ENCODE results near the gene ALG5. TPM values are rescaled to one million over a fixed set of nuclear protein-coding genes. Genes with fewer than 3 reads are reported as not detected.

Gene ALG5
- total and polyA plus RNA-seq, 2 of the 4 experiments (the other 2 are of a cell fraction): 19.4 to 21.9 TPM

DNA sequence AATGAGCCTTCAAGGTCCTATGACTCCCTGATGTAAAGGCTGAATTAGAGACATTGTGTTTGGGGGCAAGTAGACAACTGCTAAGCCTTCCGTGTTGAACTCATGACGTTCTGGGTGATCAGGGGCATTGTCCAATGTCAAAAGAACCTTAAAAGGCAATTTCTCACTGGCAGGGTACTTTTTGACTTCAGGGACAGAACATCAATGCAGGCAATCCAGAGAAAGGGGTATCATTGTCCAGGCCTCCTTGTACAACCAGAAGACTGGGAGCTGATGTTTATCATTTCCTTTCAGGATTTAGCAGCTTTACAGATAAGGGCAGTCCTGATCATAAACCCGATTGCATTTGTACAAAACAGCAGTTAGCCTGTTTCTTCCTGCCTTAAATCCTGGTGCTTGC, 54.1 kb downstream of the ALG5 start:
- POLR2A ChIA-PET (ENCODE audit: unreplicated experiment): interaction anchor here (0.6 kb wide), 2 partner anchors 10 to 1355 kb away, joined by 3 to 9 read pairs; no protein-coding TSS in a partner anchor
- Histone ChIP-seq H3K23ac (ENCODE audit: low read depth, low read length) (no peak overlapping the region), H2BK5ac (ENCODE audit: low read depth, low read length, poor library complexity, severe bottlenecking) (no peak overlapping the region), H3K27ac (ENCODE audit: insufficient read depth, low read length) (no peak overlapping the region), H4K91ac (ENCODE audit: insufficient read depth, low read depth, low read length) (no peak overlapping the region), H2BK20ac (ENCODE audit: low read depth, low read length) (no peak overlapping the region), H2AK5ac (ENCODE audit: low read depth, low read length) (no peak overlapping the region), H3K4me2 (ENCODE audit: low read depth, low read length) (no peak overlapping the region), H3K9me1 (ENCODE audit: insufficient read depth, low read length) (no peaks in the 10 kb centered on the region), H3K56ac (ENCODE audit: extremely low read depth, insufficient read depth, low read length) (no peak overlapping the region), H3K14ac (replicated peaks; ENCODE audit: low read depth, low read length) (no peak overlapping the region), H3K18ac (ENCODE audit: low read depth, low read length) (no peak overlapping the region), H3K79me1 (ENCODE audit: low read depth in 1 of 2, low read length in 2 of 2) (no peaks in the 10 kb centered on the region), H2BK120ac (ENCODE audit: low read depth, low read length) (no peak overlapping the region), H3K9ac (ENCODE audit: low read depth, low read length) (no peak overlapping the region), H3K4me3 (ENCODE audit: insufficient read depth, low read depth, low read length) (no peak overlapping the region), H2AFZ (replicated peaks; ENCODE audit: low read length, poor library complexity) (no peak overlapping the region), H4K20me1 (ENCODE audit: insufficient read depth, low read length) (no peaks in the 10 kb centered on the region), H3K4me1 (ENCODE audit: control insufficient read depth, insufficient read depth, low read length) (no peaks in the 10 kb centered on the region), H2BK15ac (ENCODE audit: low read depth, low read length) (no peak overlapping the region), H3K36me3 (ENCODE audit: control insufficient read depth, insufficient read depth, low read length) (peaks cover 3% of the 10 kb centered on the region; the same call in 1 of the 2 replicates), H3K9me3 (ENCODE audit: control insufficient read depth, insufficient read depth, low read length) (no peaks in the 10 kb centered on the region), H4K8ac (ENCODE audit: low read depth in 2 of 2, low read length in 2 of 2) (no peak overlapping the region), H3K27me3 (ENCODE audit: control insufficient read depth, insufficient read depth, low read length) (no peaks in the 10 kb centered on the region), H4K5ac (ENCODE audit: low read depth, low read length) (no peak overlapping the region), H2AK9ac (replicated peaks; ENCODE audit: low read depth, low read length, poor library complexity) (no peak overlapping the region), H3K4ac (ENCODE audit: low read depth, low read length) (no peak overlapping the region)
- in situ Hi-C loops (cut with MboI; ENCODE audit: low sequenced_read_pairs): no loop called here
- BruUV-seq (replicated peaks): no TSS peak
- dilution Hi-C loops (cut with HindIII; ENCODE audit: low sequenced_read_pairs, unreplicated experiment): no loop called here
- 88% methylated on average over 2 of the region's 3 CpGs; no CpG with 5 or more reads in 1 of the 2 experiments for WGBS, 2 experiments (ENCODE audit: extremely low coverage in 2 of 2, insufficient read length in 1 of 2)
- TF ChIP-seq, protein P1, sequence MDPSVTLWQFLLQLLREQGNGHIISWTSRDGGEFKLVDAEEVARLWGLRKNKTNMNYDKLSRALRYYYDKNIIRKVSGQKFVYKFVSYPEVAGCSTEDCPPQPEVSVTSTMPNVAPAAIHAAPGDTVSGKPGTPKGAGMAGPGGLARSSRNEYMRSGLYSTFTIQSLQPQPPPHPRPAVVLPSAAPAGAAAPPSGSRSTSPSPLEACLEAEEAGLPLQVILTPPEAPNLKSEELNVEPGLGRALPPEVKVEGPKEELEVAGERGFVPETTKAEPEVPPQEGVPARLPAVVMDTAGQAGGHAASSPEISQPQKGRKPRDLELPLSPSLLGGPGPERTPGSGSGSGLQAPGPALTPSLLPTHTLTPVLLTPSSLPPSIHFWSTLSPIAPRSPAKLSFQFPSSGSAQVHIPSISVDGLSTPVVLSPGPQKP (IDR thresholded peaks at IDR 0.05; ENCODE audit: borderline replicate concordance, low read depth, low read length): no peak
- TF ChIP-seq POLR2A (IDR thresholded peaks at IDR 0.05; ENCODE audit: low read depth, low read length) (no peak), CHD1 (IDR thresholded peaks at IDR 0.05; ENCODE audit: low read depth, low read length) (no peak), RFX5 (IDR thresholded peaks at IDR 0.05; ENCODE audit: low read depth, low read length) (no peak), RAD21 (IDR thresholded peaks at IDR 0.05; ENCODE audit: low read length) (no peak), RCOR1 (IDR thresholded peaks at IDR 0.05; ENCODE audit: insufficient replicate concordance, low read length) (no peak), BHLHE40 (IDR thresholded peaks at IDR 0.05; ENCODE audit: low read depth, low read length) (no peak), MAFK (IDR thresholded peaks at IDR 0.05; ENCODE audit: low read depth, low read length) (no peak), MAZ (IDR thresholded peaks at IDR 0.05; ENCODE audit: borderline replicate concordance, low read depth, low read length) (no peak), FOS (IDR thresholded peaks at IDR 0.05; ENCODE audit: low read depth, low read length) (no peak), CEBPB (IDR thresholded peaks at IDR 0.05; ENCODE audit: low read depth, low read length) (no peak), MXI1 (IDR thresholded peaks at IDR 0.05; ENCODE audit: borderline replicate concordance, low read depth, low read length) (no peak), SMC3 (IDR thresholded peaks at IDR 0.05; ENCODE audit: low read depth, low read length) (no peak)
- TF ChIP-seq, protein P2, sequence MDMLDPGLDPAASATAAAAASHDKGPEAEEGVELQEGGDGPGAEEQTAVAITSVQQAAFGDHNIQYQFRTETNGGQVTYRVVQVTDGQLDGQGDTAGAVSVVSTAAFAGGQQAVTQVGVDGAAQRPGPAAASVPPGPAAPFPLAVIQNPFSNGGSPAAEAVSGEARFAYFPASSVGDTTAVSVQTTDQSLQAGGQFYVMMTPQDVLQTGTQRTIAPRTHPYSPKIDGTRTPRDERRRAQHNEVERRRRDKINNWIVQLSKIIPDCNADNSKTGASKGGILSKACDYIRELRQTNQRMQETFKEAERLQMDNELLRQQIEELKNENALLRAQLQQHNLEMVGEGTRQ (IDR thresholded peaks at IDR 0.05; ENCODE audit: low read depth, low read length): no peak
- TF ChIP-seq, protein P3, sequence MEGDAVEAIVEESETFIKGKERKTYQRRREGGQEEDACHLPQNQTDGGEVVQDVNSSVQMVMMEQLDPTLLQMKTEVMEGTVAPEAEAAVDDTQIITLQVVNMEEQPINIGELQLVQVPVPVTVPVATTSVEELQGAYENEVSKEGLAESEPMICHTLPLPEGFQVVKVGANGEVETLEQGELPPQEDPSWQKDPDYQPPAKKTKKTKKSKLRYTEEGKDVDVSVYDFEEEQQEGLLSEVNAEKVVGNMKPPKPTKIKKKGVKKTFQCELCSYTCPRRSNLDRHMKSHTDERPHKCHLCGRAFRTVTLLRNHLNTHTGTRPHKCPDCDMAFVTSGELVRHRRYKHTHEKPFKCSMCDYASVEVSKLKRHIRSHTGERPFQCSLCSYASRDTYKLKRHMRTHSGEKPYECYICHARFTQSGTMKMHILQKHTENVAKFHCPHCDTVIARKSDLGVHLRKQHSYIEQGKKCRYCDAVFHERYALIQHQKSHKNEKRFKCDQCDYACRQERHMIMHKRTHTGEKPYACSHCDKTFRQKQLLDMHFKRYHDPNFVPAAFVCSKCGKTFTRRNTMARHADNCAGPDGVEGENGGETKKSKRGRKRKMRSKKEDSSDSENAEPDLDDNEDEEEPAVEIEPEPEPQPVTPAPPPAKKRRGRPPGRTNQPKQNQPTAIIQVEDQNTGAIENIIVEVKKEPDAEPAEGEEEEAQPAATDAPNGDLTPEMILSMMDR (conservative IDR thresholded peaks at IDR 0.05; ENCODE audit: low read depth, low read length): no peak
- intact Hi-C loops (cut with micrococcal nuclease): no loop called here
- DNase-seq (no peak), ATAC-seq (ENCODE audit: low read depth) (no peak)
- CTCF ChIA-PET: interaction anchor here (0.8 kb wide), 1 partner anchor 36 kb away, joined by 5 read pairs; no protein-coding TSS in a partner anchor

Data from IMR-90 (cell line).